ENCODE measurements around the gene RBMS2. TPM values are rescaled to one million over a fixed set of nuclear protein-coding genes. Genes with fewer than 3 reads are reported as not detected.

Gene RBMS2
- total and polyA plus RNA-seq, 10 of the 15 experiments (the other 5 are each of a cell fraction or from before 2014, with no cell fraction given): 0.56 to 7.1 (median 2.4) TPM

DNA sequence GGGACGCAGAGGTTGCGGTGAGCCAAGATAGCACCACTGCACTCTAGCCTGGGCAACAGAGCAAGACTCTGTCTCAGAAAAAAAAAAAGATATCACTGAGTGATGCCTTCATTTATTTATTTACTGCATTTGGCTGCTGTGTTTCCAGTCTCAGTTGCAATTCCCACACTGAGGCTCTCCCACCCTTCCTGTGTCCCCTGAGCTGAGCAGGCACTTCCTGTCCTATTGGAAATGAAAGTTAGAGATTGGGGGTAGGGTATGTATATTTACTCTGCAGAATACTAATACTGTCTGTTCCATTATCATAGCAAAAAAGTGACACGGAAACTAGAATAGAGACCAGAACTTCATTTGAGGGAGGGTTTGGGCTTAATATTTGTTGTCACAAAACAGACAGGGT, 1.6 kb upstream of the RBMS2 start (continued):
- no peak for TF ChIP-seq SIX5 (IDR thresholded peaks at IDR 0.05; ENCODE audit: low read depth, low read length, severe bottlenecking)
- TF ChIP-seq, protein P1, sequence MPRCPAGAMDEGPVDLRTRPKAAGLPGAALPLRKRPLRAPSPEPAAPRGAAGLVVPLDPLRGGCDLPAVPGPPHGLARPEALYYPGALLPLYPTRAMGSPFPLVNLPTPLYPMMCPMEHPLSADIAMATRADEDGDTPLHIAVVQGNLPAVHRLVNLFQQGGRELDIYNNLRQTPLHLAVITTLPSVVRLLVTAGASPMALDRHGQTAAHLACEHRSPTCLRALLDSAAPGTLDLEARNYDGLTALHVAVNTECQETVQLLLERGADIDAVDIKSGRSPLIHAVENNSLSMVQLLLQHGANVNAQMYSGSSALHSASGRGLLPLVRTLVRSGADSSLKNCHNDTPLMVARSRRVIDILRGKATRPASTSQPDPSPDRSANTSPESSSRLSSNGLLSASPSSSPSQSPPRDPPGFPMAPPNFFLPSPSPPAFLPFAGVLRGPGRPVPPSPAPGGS (IDR thresholded peaks at IDR 0.05; ENCODE audit: borderline replicate concordance, insufficient read depth, low read depth, low read length, poor library complexity, severe bottlenecking): no peak

DNA sequence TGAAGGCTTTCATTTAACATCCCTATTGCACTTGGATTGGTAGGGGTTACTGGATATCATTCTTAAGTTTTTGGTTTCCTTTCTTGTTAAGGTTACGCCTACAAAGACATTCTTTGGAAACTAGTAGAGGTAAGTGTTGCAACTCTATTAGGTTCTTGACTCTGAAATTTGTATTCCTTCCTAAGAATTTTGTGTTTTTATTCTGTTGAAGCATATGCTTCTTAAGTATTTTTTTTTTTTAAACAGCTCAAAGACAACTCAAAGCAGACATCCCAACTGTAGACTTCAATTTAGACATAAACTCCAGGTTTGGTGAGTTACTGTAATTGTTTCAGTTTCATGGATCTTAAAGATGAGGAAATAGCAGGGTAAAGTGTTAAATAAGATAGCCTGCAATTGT, 1.1 kb upstream of the RBMS2 start:
- 95% methylated on average over 1 of the region's 1 CpG for WGBS (ENCODE audit: insufficient coverage, insufficient replicate concordance, low lambda C conversion rate, missing lambda C conversion rate)
- CTCF ChIA-PET: interaction anchor here (1.3 to 3.6 kb wide), 4 partner anchors 10 to 116 kb away, joined by 4 to 18 read pairs (median 10); no protein-coding TSS in a partner anchor
- POLR2A ChIA-PET: interaction anchor here (0.7 to 0.8 kb wide), 2 partner anchors 46 to 121 kb away, joined by 3 to 4 read pairs; no protein-coding TSS in a partner anchor
- TF ChIP-seq NFXL1 (IDR thresholded peaks at IDR 0.05; ENCODE audit: borderline replicate concordance): no peak
- TF ChIP-seq ZBED1 (IDR thresholded peaks at IDR 0.05; ENCODE audit: borderline replicate concordance): no peak
- no peak for TF ChIP-seq KDM1A (IDR thresholded peaks at IDR 0.05; ENCODE audit: borderline replicate concordance)
- TF ChIP-seq, protein P2, sequence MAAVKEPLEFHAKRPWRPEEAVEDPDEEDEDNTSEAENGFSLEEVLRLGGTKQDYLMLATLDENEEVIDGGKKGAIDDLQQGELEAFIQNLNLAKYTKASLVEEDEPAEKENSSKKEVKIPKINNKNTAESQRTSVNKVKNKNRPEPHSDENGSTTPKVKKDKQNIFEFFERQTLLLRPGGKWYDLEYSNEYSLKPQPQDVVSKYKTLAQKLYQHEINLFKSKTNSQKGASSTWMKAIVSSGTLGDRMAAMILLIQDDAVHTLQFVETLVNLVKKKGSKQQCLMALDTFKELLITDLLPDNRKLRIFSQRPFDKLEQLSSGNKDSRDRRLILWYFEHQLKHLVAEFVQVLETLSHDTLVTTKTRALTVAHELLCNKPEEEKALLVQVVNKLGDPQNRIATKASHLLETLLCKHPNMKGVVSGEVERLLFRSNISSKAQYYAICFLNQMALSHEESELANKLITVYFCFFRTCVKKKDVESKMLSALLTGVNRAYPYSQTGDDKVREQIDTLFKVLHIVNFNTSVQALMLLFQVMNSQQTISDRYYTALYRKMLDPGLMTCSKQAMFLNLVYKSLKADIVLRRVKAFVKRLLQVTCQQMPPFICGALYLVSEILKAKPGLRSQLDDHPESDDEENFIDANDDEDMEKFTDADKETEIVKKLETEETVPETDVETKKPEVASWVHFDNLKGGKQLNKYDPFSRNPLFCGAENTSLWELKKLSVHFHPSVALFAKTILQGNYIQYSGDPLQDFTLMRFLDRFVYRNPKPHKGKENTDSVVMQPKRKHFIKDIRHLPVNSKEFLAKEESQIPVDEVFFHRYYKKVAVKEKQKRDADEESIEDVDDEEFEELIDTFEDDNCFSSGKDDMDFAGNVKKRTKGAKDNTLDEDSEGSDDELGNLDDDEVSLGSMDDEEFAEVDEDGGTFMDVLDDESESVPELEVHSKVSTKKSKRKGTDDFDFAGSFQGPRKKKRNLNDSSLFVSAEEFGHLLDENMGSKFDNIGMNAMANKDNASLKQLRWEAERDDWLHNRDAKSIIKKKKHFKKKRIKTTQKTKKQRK (IDR thresholded peaks at IDR 0.05; ENCODE audit: low read depth, low read length): no peak
- TF ChIP-seq SMARCA5 (IDR thresholded peaks at IDR 0.05): no peak
- no peak for TF ChIP-seq POLR2AphosphoS2 (IDR thresholded peaks at IDR 0.05; ENCODE audit: low read depth, low read length)
- no peak for TF ChIP-seq PML (IDR thresholded peaks at IDR 0.05; ENCODE audit: low read length)
- TF ChIP-seq KLF5 (IDR thresholded peaks at IDR 0.05; ENCODE audit: partially characterized antibody): no peak
- TF ChIP-seq FOS (IDR thresholded peaks at IDR 0.05; ENCODE audit: borderline replicate concordance, extremely low read depth, insufficient read length): no peak
- no peak for TF ChIP-seq FOXK2 (IDR thresholded peaks at IDR 0.05)
- TF ChIP-seq, protein P3, sequence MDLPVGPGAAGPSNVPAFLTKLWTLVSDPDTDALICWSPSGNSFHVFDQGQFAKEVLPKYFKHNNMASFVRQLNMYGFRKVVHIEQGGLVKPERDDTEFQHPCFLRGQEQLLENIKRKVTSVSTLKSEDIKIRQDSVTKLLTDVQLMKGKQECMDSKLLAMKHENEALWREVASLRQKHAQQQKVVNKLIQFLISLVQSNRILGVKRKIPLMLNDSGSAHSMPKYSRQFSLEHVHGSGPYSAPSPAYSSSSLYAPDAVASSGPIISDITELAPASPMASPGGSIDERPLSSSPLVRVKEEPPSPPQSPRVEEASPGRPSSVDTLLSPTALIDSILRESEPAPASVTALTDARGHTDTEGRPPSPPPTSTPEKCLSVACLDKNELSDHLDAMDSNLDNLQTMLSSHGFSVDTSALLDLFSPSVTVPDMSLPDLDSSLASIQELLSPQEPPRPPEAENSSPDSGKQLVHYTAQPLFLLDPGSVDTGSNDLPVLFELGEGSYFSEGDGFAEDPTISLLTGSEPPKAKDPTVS (IDR thresholded peaks at IDR 0.05; ENCODE audit: low read depth, low read length): no peak
- TF ChIP-seq RELA (IDR thresholded peaks at IDR 0.05; ENCODE audit: borderline replicate concordance, partially characterized antibody): no peak
- TF ChIP-seq NFYA (IDR thresholded peaks at IDR 0.05; ENCODE audit: borderline replicate concordance, low read depth, low read length): no peak
- no peak for TF ChIP-seq ZSCAN29 (IDR thresholded peaks at IDR 0.05)
- no peak for TF ChIP-seq NR2F1 (conservative IDR thresholded peaks at IDR 0.05)
- FAIRE-seq: no peak
- DNase-seq (ENCODE audit: low read depth, low spot score): no peak
- H3K27me3 ChIP-seq (replicated peaks in 1 of 2; ENCODE audit: control insufficient read depth in 2 of 2, insufficient read depth in 2 of 2, low read length in 1 of 2): no peaks in the 10 kb centered on the region; a peak in 1 of 4 replicates
- no TSS peak for BruUV-seq (replicated peaks)
- in situ Hi-C loops (cut with MboI) (loop anchor here (5.0 kb wide), 1 partner anchor 72 kb away; no protein-coding TSS in a partner anchor), intact Hi-C loops (cut with micrococcal nuclease; ENCODE audit: unreplicated experiment) (no loop called here)
- peaks cover 4% of the 10 kb centered on the region; the same call in 1 of the 2 replicates for H3K4me1 ChIP-seq (ENCODE audit: control insufficient read depth, insufficient read depth, low read length)
- H3K79me2 ChIP-seq (ENCODE audit: control insufficient read depth, insufficient read depth, low read length): no peaks in the 10 kb centered on the region
- SMC1A ChIA-PET (ENCODE audit: uncharacterized antibody, unreplicated experiment): interaction anchor here (0.7 to 2.7 kb wide), 4 partner anchors 9 to 109 kb away, joined by 3 to 8 read pairs (median 5); no protein-coding TSS in a partner anchor
- H3K9me3 ChIP-seq (replicated peaks; ENCODE audit: control insufficient read depth, insufficient read depth, low read length): no peaks in the 10 kb centered on the region
- H4K20me1 ChIP-seq (ENCODE audit: control insufficient read depth, insufficient read depth): no peaks in the 10 kb centered on the region
- no peak for ATAC-seq
- no peak overlapping the region for H3K4me2 ChIP-seq (ENCODE audit: control insufficient read depth, insufficient read depth)
- H3K36me3 ChIP-seq (ENCODE audit: control insufficient read depth in 2 of 2, insufficient read depth in 2 of 2, low read length in 1 of 2): no peaks in the 10 kb centered on the region
- RAD21 ChIA-PET (ENCODE audit: unreplicated experiment): no interaction called here
- no peak overlapping the region for H3K4me3 ChIP-seq
- H3K9ac ChIP-seq (ENCODE audit: control insufficient read depth, insufficient read depth, low read length): no peak overlapping the region
- H3K27ac ChIP-seq (ENCODE audit: control insufficient read depth, insufficient read depth): no peak overlapping the region
- H2AFZ ChIP-seq (ENCODE audit: control insufficient read depth, low read depth, low read length): no peak overlapping the region
